ENCODE results near the gene CNNM4.
"Not testable (repeated sequence)": the region's sequence is repeated elsewhere in the genome, so short reads cannot be mapped to it uniquely, and the experiment has no call there.

CNNM4 gene

GRCh38 chr2:96788442-96789244 lies 27.9 kb downstream of the CNNM4 start:
- CTCF ChIA-PET = interaction anchor here (1.4 to 2.2 kb wide), 2 partner anchors 12 to 13 kb away, joined by 3 to 7 read pairs; no protein-coding TSS in a partner anchor
- no peak for DNase-seq
- Histone ChIP-seq H3K36me3 (ENCODE audit: control insufficient read depth in 4 of 4, insufficient read depth in 4 of 4, low read length in 3 of 4) (no peaks in the 10 kb centered on the region), H3K9me3 (ENCODE audit: control extremely low read depth in 1 of 5, control insufficient read depth in 4 of 5, insufficient read depth in 2 of 5, low read depth in 1 of 5, low read length in 4 of 5) (no peaks in the 10 kb centered on the region), H3K4me3 (ENCODE audit: control insufficient read depth in 1 of 7, extremely low read depth in 1 of 7, insufficient read depth in 4 of 7, low read depth in 2 of 7, low read length in 6 of 7) (no peak overlapping the region), H3K27me3 (replicated peaks in 2 of 5; ENCODE audit: control insufficient read depth in 4 of 5, insufficient read depth in 5 of 5, low read length in 4 of 5) (no peaks in the 10 kb centered on the region), H3K27ac (ENCODE audit: insufficient read depth in 1 of 2, low read depth in 1 of 2, low read length in 2 of 2, poor library complexity in 1 of 2, severe bottlenecking in 2 of 2) (no peak overlapping the region), H3K4me1 (ENCODE audit: control extremely low read depth in 1 of 4, control insufficient read depth in 4 of 4, insufficient read depth in 4 of 4, low read length in 3 of 4) (no peaks in the 10 kb centered on the region)
- POLR2A ChIA-PET = no interaction called here
- 94% methylated on average over 12 of the region's 17 CpGs for WGBS (ENCODE audit: insufficient coverage)

- Histone ChIP-seq H3K36me3 (ENCODE audit: control insufficient read depth in 4 of 4, insufficient read depth in 4 of 4, low read length in 3 of 4) (no peaks in the 10 kb centered on the region), H3K27me3 (replicated peaks in 2 of 5; ENCODE audit: control insufficient read depth in 4 of 5, insufficient read depth in 5 of 5, low read length in 4 of 5) (no peaks in the 10 kb centered on the region), H3K4me1 (ENCODE audit: control extremely low read depth in 1 of 4, control insufficient read depth in 4 of 4, insufficient read depth in 4 of 4, low read length in 3 of 4) (no peaks in the 10 kb centered on the region), H3K4me3 (ENCODE audit: control insufficient read depth in 1 of 7, extremely low read depth in 1 of 7, insufficient read depth in 4 of 7, low read depth in 2 of 7, low read length in 6 of 7) (no peak overlapping the region), H3K9me3 (ENCODE audit: control extremely low read depth in 1 of 5, control insufficient read depth in 4 of 5, insufficient read depth in 2 of 5, low read depth in 1 of 5, low read length in 4 of 5) (no peaks in the 10 kb centered on the region), H3K27ac (ENCODE audit: insufficient read depth in 1 of 2, low read depth in 1 of 2, low read length in 2 of 2, poor library complexity in 1 of 2, severe bottlenecking in 2 of 2) (no peak overlapping the region)
- 98% methylated on average over 5 of the region's 6 CpGs for WGBS (ENCODE audit: insufficient coverage)
- ChIA-PET CTCF (interaction anchor here (1.4 kb wide), 1 partner anchor 14 kb away, joined by 3 read pairs; no protein-coding TSS in a partner anchor), POLR2A (no interaction called here)
- DNase-seq = no peak
Observed at GRCh38 chr2:96789245-96789617, 28.5 kb downstream of the CNNM4 start.

- no peak overlapping the region for H3K4me3 ChIP-seq (ENCODE audit: control insufficient read depth in 1 of 7, extremely low read depth in 1 of 7, insufficient read depth in 4 of 7, low read depth in 2 of 7, low read length in 6 of 7)
- no peaks in the 10 kb centered on the region for H3K9me3 ChIP-seq (ENCODE audit: control extremely low read depth in 1 of 5, control insufficient read depth in 4 of 5, insufficient read depth in 2 of 5, low read depth in 1 of 5, low read length in 4 of 5)
- H3K27me3 ChIP-seq (replicated peaks in 2 of 5; ENCODE audit: control insufficient read depth in 4 of 5, insufficient read depth in 5 of 5, low read length in 4 of 5) = no peaks in the 10 kb centered on the region
- POLR2A ChIA-PET = interaction anchor here (0.6 kb wide), 1 partner anchor 90 kb away, joined by 6 read pairs; no protein-coding TSS in a partner anchor
- no peak overlapping the region for H3K27ac ChIP-seq (ENCODE audit: insufficient read depth in 1 of 2, low read depth in 1 of 2, low read length in 2 of 2, poor library complexity in 1 of 2, severe bottlenecking in 2 of 2)
- peaks cover 0 to 13% (median 3%) of the 10 kb centered on the region in 4 experiments for H3K36me3 ChIP-seq (ENCODE audit: control insufficient read depth in 4 of 4, insufficient read depth in 4 of 4, low read length in 3 of 4)
- H3K4me1 ChIP-seq (ENCODE audit: control extremely low read depth in 1 of 4, control insufficient read depth in 4 of 4, insufficient read depth in 4 of 4, low read length in 3 of 4) = no peaks in the 10 kb centered on the region
- no peak for DNase-seq
- CTCF ChIA-PET = interaction anchor here (1.1 to 1.8 kb wide), 3 partner anchors 9 to 191 kb away, joined by 3 read pairs; no protein-coding TSS in a partner anchor
- WGBS (ENCODE audit: insufficient coverage) = 94% methylated on average over 16 of the region's 17 CpGs
Observed at GRCh38 chr2:96792772-96793749, 32.4 kb downstream of the CNNM4 start.

GRCh38 chr2:96795076-96795475 lies 34.4 kb downstream of the CNNM4 start:
- DNase-seq = no peak
- POLR2A ChIA-PET = no interaction called here
- CTCF ChIA-PET = no interaction called here
- Histone ChIP-seq H3K9me3 (ENCODE audit: control extremely low read depth in 1 of 5, control insufficient read depth in 4 of 5, insufficient read depth in 2 of 5, low read depth in 1 of 5, low read length in 4 of 5) (no peaks in the 10 kb centered on the region), H3K27ac (ENCODE audit: insufficient read depth in 1 of 2, low read depth in 1 of 2, low read length in 2 of 2, poor library complexity in 1 of 2, severe bottlenecking in 2 of 2) (no peak overlapping the region), H3K27me3 (replicated peaks in 2 of 5; ENCODE audit: control insufficient read depth in 4 of 5, insufficient read depth in 5 of 5, low read length in 4 of 5) (no peaks in the 10 kb centered on the region), H3K4me1 (ENCODE audit: control extremely low read depth in 1 of 4, control insufficient read depth in 4 of 4, insufficient read depth in 4 of 4, low read length in 3 of 4) (peaks cover 0 to 6% (median 3%) of the 10 kb centered on the region in 4 experiments), H3K4me3 (ENCODE audit: control insufficient read depth in 1 of 7, extremely low read depth in 1 of 7, insufficient read depth in 4 of 7, low read depth in 2 of 7, low read length in 6 of 7) (no peak overlapping the region), H3K36me3 (ENCODE audit: control insufficient read depth in 4 of 4, insufficient read depth in 4 of 4, low read length in 3 of 4) (peaks cover 0 to 30% (median 14%) of the 10 kb centered on the region in 4 experiments)
- 96% methylated on average over 4 of the region's 6 CpGs for WGBS (ENCODE audit: insufficient coverage)

GRCh38 chr2:96796497-96796896 lies 35.8 kb downstream of the CNNM4 start:
- not testable (repeated sequence) for DNase-seq
- WGBS (ENCODE audit: insufficient coverage) = 96% methylated on average over 3 of the region's 6 CpGs
- POLR2A ChIA-PET = interaction anchor here (0.7 kb wide), 1 partner anchor 81 kb away, joined by 3 read pairs; no protein-coding TSS in a partner anchor

GRCh38 chr2:96797066-96797625 lies 36.4 kb downstream of the CNNM4 start:
- peaks cover 0 to 17% (median 14%) of the 10 kb centered on the region in 4 experiments for H3K4me1 ChIP-seq (ENCODE audit: control extremely low read depth in 1 of 4, control insufficient read depth in 4 of 4, insufficient read depth in 4 of 4, low read length in 3 of 4)
- no peak for DNase-seq
- no peaks in the 10 kb centered on the region for H3K27me3 ChIP-seq (replicated peaks in 2 of 5; ENCODE audit: control insufficient read depth in 4 of 5, insufficient read depth in 5 of 5, low read length in 4 of 5)
- CTCF ChIA-PET = interaction anchor here (0.7 to 1.4 kb wide), 3 partner anchors 23 to 34 kb away, joined by 3 read pairs; no protein-coding TSS in a partner anchor
- WGBS (ENCODE audit: insufficient coverage) = 97% methylated on average over 19 of the region's 23 CpGs
- H3K27ac ChIP-seq (ENCODE audit: insufficient read depth in 1 of 2, low read depth in 1 of 2, low read length in 2 of 2, poor library complexity in 1 of 2, severe bottlenecking in 2 of 2) = no peak overlapping the region
- no peaks in the 10 kb centered on the region for H3K9me3 ChIP-seq (ENCODE audit: control extremely low read depth in 1 of 5, control insufficient read depth in 4 of 5, insufficient read depth in 2 of 5, low read depth in 1 of 5, low read length in 4 of 5)
- H3K4me3 ChIP-seq (ENCODE audit: control insufficient read depth in 1 of 7, extremely low read depth in 1 of 7, insufficient read depth in 4 of 7, low read depth in 2 of 7, low read length in 6 of 7) = no peak overlapping the region
- H3K36me3 ChIP-seq (ENCODE audit: control insufficient read depth in 4 of 4, insufficient read depth in 4 of 4, low read length in 3 of 4) = peaks cover 3 to 40% (median 24%) of the 10 kb centered on the region in 4 experiments
- POLR2A ChIA-PET = no interaction called here

More at GRCh38 chr2:96796497-96796896, 35.8 kb downstream of the CNNM4 start:
- not testable (repeated sequence) for H3K27ac ChIP-seq (ENCODE audit: insufficient read depth in 1 of 2, low read depth in 1 of 2, low read length in 2 of 2, poor library complexity in 1 of 2, severe bottlenecking in 2 of 2); H3K4me3 ChIP-seq (ENCODE audit: control insufficient read depth in 1 of 7, extremely low read depth in 1 of 7, insufficient read depth in 4 of 7, low read depth in 2 of 7, low read length in 6 of 7); H3K27me3 ChIP-seq (replicated peaks in 2 of 5; ENCODE audit: control insufficient read depth in 4 of 5, insufficient read depth in 5 of 5, low read length in 4 of 5); H3K9me3 ChIP-seq (ENCODE audit: control extremely low read depth in 1 of 5, control insufficient read depth in 4 of 5, insufficient read depth in 2 of 5, low read depth in 1 of 5, low read length in 4 of 5)
- Histone ChIP-seq H3K36me3 (ENCODE audit: control insufficient read depth in 4 of 4, insufficient read depth in 4 of 4, low read length in 3 of 4) (peaks cover 0 to 34% (median 19%) of the 10 kb centered on the region in 4 experiments), H3K4me1 (ENCODE audit: control extremely low read depth in 1 of 4, control insufficient read depth in 4 of 4, insufficient read depth in 4 of 4, low read length in 3 of 4) (peaks cover 0 to 17% (median 14%) of the 10 kb centered on the region in 4 experiments)
- CTCF ChIA-PET = interaction anchor here (1.4 kb wide), 1 partner anchor 23 kb away, joined by 3 read pairs; no protein-coding TSS in a partner anchor
